Measurements from ENCODE around the gene NANOGP8.
"Not testable (repeated sequence)": the region's sequence is repeated elsewhere in the genome, so short reads cannot be mapped to it uniquely, and the experiment has no call there.

DNA sequence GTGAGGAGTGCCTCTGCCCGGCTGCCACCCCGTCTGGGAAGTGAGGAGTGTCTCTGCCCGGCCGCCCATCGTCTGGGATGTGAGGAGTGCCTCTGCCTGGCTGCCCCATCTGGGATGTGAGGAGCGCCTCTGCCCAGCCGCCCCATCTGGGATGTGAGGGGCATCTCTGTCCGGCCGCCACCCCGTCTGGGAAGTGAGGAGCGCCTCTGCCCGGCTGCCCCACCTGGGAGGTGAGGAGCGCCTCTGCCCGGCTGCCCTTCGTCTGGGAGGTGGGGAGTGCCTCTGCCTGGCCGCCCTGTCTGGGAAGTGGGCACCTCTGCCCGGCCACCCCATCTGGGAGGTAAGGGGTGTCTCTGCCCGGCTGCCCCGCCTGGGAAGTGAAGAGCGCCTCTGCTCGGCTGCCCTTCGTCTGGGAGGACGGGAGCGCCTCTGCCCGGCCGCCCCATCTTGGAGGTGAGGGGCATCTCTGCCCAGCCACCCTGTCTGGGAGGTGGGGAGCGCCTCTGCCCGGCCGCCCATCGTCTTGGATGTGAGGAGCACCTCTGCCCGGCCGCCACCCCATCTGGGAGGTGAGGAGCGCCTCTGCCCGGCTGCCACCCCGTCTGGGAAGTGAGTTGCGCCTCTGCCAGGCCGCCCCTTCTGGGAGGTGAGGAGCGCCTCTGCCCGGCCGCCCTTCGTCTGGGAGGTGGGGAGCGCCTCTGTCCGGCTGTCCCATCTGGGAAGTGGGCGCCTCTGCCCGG lies 3.3 kb downstream of the NANOGP8 start:
- not testable (repeated sequence) for TF ChIP-seq POLR2A, EP300, POLR2AphosphoS5 (IDR thresholded peaks at IDR 0.05)
- TF ChIP-seq, protein P1, sequence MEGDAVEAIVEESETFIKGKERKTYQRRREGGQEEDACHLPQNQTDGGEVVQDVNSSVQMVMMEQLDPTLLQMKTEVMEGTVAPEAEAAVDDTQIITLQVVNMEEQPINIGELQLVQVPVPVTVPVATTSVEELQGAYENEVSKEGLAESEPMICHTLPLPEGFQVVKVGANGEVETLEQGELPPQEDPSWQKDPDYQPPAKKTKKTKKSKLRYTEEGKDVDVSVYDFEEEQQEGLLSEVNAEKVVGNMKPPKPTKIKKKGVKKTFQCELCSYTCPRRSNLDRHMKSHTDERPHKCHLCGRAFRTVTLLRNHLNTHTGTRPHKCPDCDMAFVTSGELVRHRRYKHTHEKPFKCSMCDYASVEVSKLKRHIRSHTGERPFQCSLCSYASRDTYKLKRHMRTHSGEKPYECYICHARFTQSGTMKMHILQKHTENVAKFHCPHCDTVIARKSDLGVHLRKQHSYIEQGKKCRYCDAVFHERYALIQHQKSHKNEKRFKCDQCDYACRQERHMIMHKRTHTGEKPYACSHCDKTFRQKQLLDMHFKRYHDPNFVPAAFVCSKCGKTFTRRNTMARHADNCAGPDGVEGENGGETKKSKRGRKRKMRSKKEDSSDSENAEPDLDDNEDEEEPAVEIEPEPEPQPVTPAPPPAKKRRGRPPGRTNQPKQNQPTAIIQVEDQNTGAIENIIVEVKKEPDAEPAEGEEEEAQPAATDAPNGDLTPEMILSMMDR (IDR thresholded peaks at IDR 0.05) = not testable (repeated sequence)
